Thoracic aorta (tissue), 2 donors: ENCODE results near the gene TMEM168. TPM values are rescaled to one million over a fixed set of nuclear protein-coding genes. Genes with fewer than 3 reads are reported as not detected.
A peak's percentile ranks its signal among the peaks of the same experiment; 100 is the strongest.
"Not testable (repeated sequence)": the region's sequence is repeated elsewhere in the genome, so short reads cannot be mapped to it uniquely, and the experiment has no call there.

Experiments
- ATAC-seq: fragments of 150-250 bp; one replicate; pipeline ENCODE4 v1.8.0; 2017; ENCODE audit warnings: low read depth; ENCODE audit not compliant: insufficient number of reproducible peaks, low FRiP score
- DNase-seq: peaks from one replicate; pipeline ENCODE4 v3.0.0-alpha.2; 2020; ENCODE audit warnings: low spot score
- H3K27ac ChIP-seq, 2 donors: fragments of 200-600 bp; sonication (generic); 1 replicate in 1 of 2; 2 replicates in 1 of 2; pipeline ENCODE4 v1.5.1; 2016; ENCODE audit warnings: mild to moderate bottlenecking in 2 of 2, moderate library complexity in 2 of 2
- H3K27me3 ChIP-seq: fragments of 200-600 bp; sonication (generic); replicated peaks from 2 replicates; pipeline ENCODE4 v1.6.0; 2016; ENCODE audit warnings: mild to moderate bottlenecking; ENCODE audit not compliant: insufficient read depth
- H3K36me3 ChIP-seq: fragments of 200-600 bp; sonication (generic); one replicate; pipeline ENCODE4 v1.5.1; 2016
- H3K4me1 ChIP-seq, 2 donors: fragments of 200-600 bp; sonication (generic); 1 replicate in 1 of 2; 2 replicates in 1 of 2; pipeline versions ENCODE4 v1.5.1 to v1.6.0; 2016; ENCODE audit warnings: low read depth in 2 of 2, mild to moderate bottlenecking in 1 of 2; ENCODE audit not compliant: control insufficient read depth in 1 of 2
- H3K4me3 ChIP-seq: fragments of 200-600 bp; sonication (generic); 2 replicates; pipeline ENCODE4 v1.5.1; 2016; ENCODE audit warnings: mild to moderate bottlenecking
- H3K9me3 ChIP-seq: fragments of 200-600 bp; sonication (generic); 2 replicates; pipeline ENCODE4 v1.5.1; 2016
- CTCF ChIP-seq: fragments of 200-600 bp; sonication (generic); IDR thresholded peaks from one replicate; pipeline ENCODE4 v1.5.1; 2019; ENCODE audit warnings: antibody characterized with exemption
- total RNA-seq, 2 donors: library from RNA; depleted of rRNA; stranded (reverse); fragments of >200 nt; gene quantifications; one replicate each; pipeline versions ENCODE4 v1.1.0 to v1.2.3, GENCODE V29; 2016

TMEM168 gene
- total RNA-seq = 10 to 100 TPM; 31.5 to 34.4 TPM

GRCh38 chr7:112789817-112790585 is at the start of gene TMEM168:
TMEM168 (minus strand) TSS chr7:112790393; CDS start chr7:112784825, 5,568 bp downstream.
- peak within 1 kb of the TSS; percentile 90 for H3K4me3 ChIP-seq
- DNase-seq (peak; percentile 6), ATAC-seq (peak; percentile 54)
- H3K27ac ChIP-seq = peak within 1 kb of the TSS; percentile 90 to 94
- no peaks in the 10 kb centered on the region for H3K27me3 ChIP-seq
- peaks cover 11 to 16% of the 10 kb centered on the region in 2 donors for H3K4me1 ChIP-seq
- H3K9me3 ChIP-seq = no peaks in the 10 kb centered on the region
- H3K36me3 ChIP-seq = no peaks in the 10 kb centered on the region
- TF ChIP-seq CTCF = no peak

GRCh38 chr7:112835928-112836327 is 45.7 kb upstream of the TMEM168 start:
- not testable (repeated sequence) for H3K9me3 ChIP-seq, H3K4me1 ChIP-seq, H3K27ac ChIP-seq, H3K4me3 ChIP-seq, H3K27me3 ChIP-seq, DNase-seq, H3K36me3 ChIP-seq, ATAC-seq

GRCh38 chr7:112833082-112833481 is 42.9 kb upstream of the TMEM168 start:
- no peaks in the 10 kb centered on the region for H3K4me1 ChIP-seq
- ATAC-seq (no peak), DNase-seq (no peak)
- H3K27me3 ChIP-seq = no peaks in the 10 kb centered on the region
- H3K9me3 ChIP-seq = peaks cover 9% of the 10 kb centered on the region
- peaks cover 8% of the 10 kb centered on the region for H3K36me3 ChIP-seq
- H3K4me3 ChIP-seq = no peak overlapping the region
- H3K27ac ChIP-seq = no peak overlapping the region
- TF ChIP-seq CTCF = no peak

GRCh38 chr7:112830769-112831168 is 40.6 kb upstream of the TMEM168 start:
- Histone ChIP-seq H3K9me3 (peaks cover 9% of the 10 kb centered on the region), H3K36me3 (peaks cover 12% of the 10 kb centered on the region), H3K4me1 (no peaks in the 10 kb centered on the region), H3K27ac (no peak overlapping the region), H3K4me3 (no peak overlapping the region), H3K27me3 (no peaks in the 10 kb centered on the region)
- TF ChIP-seq CTCF = no peak
- ATAC-seq = no peak
- no peak for DNase-seq

GRCh38 chr7:112828696-112829095 is 38.5 kb upstream of the TMEM168 start:
- Histone ChIP-seq H3K4me1 (no peaks in the 10 kb centered on the region), H3K36me3 (peaks cover 12% of the 10 kb centered on the region)

More at GRCh38 chr7:112828696-112829095, 38.5 kb upstream of the TMEM168 start:
- no peak for DNase-seq
- TF ChIP-seq CTCF = no peak
- Histone ChIP-seq H3K27ac (no peak overlapping the region), H3K4me3 (no peak overlapping the region), H3K27me3 (no peaks in the 10 kb centered on the region), H3K9me3 (peaks cover 9% of the 10 kb centered on the region)
- no peak for ATAC-seq
